Measurements from ENCODE around the gene PPP1CA.
A peak's percentile ranks its signal among the peaks of the same experiment; 100 is the strongest.

Gene PPP1CA

DNA sequence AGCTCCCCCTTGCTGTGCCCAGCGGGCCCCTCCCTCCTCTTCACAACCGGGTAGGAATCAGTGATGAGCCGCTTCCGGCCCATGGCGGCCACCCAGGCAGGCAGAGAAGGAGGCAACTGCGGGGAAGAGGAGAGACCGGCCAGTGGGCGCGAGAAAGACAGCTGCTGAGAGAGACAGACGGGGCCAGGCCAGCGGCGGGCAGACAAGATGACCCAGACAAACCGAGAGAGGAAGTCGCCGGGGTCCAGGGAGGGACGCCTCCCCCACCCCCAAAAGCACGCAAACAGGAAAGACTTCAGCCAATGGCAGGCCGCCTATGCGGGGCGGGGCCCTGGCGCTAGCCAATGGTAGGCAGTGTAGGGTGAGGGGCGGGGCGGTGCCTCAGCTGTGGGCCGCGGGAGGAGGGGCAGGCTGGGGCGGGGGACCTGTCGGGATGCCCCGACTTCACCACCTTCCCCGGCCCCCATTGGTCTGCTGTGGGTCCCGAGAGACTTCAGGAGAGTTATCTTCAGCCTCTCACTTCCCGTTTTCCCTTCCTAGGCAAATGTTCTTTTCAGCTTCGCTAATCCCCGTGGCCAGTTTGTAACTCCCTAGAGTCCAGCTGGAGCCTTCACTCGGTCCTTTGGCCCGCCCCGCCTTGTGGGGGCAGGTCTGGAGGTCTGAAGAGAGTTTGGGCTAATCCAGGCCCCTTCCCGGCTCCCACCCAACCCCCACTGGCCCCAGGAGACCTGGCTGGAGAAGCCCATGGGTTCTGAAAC is 48.2 kb downstream of the PPP1CA start, which contains the start of gene POLD4:
Gene POLD4, minus strand, starts transcription at position 230 of the 758 bp plus-strand sequence. Its CDS starts 147 bp downstream, at position 83.
- TF ChIP-seq SPI1 (IDR thresholded peaks at IDR 0.05; ENCODE audit: borderline replicate concordance, low read depth) (peak; percentile 88), POLR2AphosphoS5 (IDR thresholded peaks at IDR 0.05; ENCODE audit: low read depth) (peak; percentile 83)
- TF ChIP-seq, protein P1, sequence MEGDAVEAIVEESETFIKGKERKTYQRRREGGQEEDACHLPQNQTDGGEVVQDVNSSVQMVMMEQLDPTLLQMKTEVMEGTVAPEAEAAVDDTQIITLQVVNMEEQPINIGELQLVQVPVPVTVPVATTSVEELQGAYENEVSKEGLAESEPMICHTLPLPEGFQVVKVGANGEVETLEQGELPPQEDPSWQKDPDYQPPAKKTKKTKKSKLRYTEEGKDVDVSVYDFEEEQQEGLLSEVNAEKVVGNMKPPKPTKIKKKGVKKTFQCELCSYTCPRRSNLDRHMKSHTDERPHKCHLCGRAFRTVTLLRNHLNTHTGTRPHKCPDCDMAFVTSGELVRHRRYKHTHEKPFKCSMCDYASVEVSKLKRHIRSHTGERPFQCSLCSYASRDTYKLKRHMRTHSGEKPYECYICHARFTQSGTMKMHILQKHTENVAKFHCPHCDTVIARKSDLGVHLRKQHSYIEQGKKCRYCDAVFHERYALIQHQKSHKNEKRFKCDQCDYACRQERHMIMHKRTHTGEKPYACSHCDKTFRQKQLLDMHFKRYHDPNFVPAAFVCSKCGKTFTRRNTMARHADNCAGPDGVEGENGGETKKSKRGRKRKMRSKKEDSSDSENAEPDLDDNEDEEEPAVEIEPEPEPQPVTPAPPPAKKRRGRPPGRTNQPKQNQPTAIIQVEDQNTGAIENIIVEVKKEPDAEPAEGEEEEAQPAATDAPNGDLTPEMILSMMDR (IDR thresholded peaks at IDR 0.05; ENCODE audit: insufficient read depth, low read length): no peak
- TF ChIP-seq, protein P2, sequence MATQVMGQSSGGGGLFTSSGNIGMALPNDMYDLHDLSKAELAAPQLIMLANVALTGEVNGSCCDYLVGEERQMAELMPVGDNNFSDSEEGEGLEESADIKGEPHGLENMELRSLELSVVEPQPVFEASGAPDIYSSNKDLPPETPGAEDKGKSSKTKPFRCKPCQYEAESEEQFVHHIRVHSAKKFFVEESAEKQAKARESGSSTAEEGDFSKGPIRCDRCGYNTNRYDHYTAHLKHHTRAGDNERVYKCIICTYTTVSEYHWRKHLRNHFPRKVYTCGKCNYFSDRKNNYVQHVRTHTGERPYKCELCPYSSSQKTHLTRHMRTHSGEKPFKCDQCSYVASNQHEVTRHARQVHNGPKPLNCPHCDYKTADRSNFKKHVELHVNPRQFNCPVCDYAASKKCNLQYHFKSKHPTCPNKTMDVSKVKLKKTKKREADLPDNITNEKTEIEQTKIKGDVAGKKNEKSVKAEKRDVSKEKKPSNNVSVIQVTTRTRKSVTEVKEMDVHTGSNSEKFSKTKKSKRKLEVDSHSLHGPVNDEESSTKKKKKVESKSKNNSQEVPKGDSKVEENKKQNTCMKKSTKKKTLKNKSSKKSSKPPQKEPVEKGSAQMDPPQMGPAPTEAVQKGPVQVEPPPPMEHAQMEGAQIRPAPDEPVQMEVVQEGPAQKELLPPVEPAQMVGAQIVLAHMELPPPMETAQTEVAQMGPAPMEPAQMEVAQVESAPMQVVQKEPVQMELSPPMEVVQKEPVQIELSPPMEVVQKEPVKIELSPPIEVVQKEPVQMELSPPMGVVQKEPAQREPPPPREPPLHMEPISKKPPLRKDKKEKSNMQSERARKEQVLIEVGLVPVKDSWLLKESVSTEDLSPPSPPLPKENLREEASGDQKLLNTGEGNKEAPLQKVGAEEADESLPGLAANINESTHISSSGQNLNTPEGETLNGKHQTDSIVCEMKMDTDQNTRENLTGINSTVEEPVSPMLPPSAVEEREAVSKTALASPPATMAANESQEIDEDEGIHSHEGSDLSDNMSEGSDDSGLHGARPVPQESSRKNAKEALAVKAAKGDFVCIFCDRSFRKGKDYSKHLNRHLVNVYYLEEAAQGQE (IDR thresholded peaks at IDR 0.05; ENCODE audit: insufficient replicate concordance, low read depth): peak; percentile 20
- peak; percentile 95 to 99 for DNase-seq (ENCODE audit: low read depth in 1 of 2, low spot score in 1 of 2)
- Histone ChIP-seq H3K27me3 (ENCODE audit: insufficient read depth, poor library complexity, severe bottlenecking) (no peaks in the 10 kb centered on the region), H3K4me3 (replicated peaks; ENCODE audit: insufficient read depth, low read length) (peak within 1 kb of the TSS; percentile 62), H3K27ac (replicated peaks) (peak within 1 kb of the TSS; percentile 95)

DNA sequence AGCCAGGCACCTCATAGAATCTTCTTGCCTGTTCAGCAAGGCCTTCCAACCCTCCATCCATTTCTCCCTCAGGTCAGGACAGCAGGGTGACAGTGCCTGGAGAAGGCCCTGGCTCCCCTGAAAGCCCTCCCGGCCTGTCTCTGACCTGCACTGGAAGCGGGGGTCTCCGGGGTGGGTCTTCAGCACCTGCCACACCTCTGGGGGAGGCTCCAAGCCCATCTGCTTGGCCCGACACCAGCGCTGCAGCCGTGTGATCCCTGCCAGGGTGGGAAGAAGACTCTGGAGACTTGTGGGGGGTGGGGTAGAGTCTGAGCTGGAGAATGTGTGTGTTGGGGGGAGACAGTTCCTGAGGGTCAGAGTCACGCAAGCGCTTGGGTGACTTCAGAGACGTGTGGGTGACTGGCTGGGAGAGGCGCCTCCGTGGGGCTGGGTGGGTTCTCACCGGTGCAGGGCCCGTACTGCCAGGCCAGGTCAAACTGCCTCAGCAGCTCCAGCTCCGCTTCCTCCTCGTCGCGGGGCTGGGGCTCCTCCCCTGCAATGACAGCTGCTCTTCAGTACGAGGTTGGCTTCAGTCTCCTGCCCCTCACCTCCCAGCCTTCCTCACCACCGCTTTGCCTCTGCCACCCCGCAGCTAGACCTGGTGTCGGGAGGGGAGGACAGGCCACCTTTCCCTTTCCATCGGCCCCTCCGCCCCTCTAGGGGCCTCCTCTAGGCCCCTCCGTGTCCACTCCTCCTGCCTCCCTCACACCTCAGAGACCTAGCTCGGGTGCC is 48.9 kb downstream of the PPP1CA start:
- peak; percentile 3; the same call in 1 of the 2 replicates for TF ChIP-seq SPI1 (IDR thresholded peaks at IDR 0.05; ENCODE audit: borderline replicate concordance, low read depth)
- no peak for TF ChIP-seq GABPA (IDR thresholded peaks at IDR 0.05; ENCODE audit: low read depth)
- TF ChIP-seq, protein P2 (IDR thresholded peaks at IDR 0.05; ENCODE audit: insufficient replicate concordance, low read depth): no peak
- peak; percentile 46; the same call in 1 of the 2 replicates for TF ChIP-seq POLR2AphosphoS5 (IDR thresholded peaks at IDR 0.05; ENCODE audit: low read depth)
- TF ChIP-seq, protein P1 (IDR thresholded peaks at IDR 0.05; ENCODE audit: insufficient read depth, low read length): no peak
- DNase-seq (ENCODE audit: low read depth in 1 of 2, low spot score in 1 of 2): peak; percentile 66 to 78
- peak overlapping the region; percentile 95 for H3K27ac ChIP-seq (replicated peaks)
- peak overlapping the region; percentile 62 for H3K4me3 ChIP-seq (replicated peaks; ENCODE audit: insufficient read depth, low read length)
- H3K27me3 ChIP-seq (ENCODE audit: insufficient read depth, poor library complexity, severe bottlenecking): no peaks in the 10 kb centered on the region

GRCh38 chr11:67351275-67352005 is 50.2 kb downstream of the PPP1CA start:
- Histone ChIP-seq H3K4me3 (replicated peaks; ENCODE audit: insufficient read depth, low read length) (no peak overlapping the region), H3K27ac (replicated peaks) (no peak overlapping the region), H3K27me3 (ENCODE audit: insufficient read depth, poor library complexity, severe bottlenecking) (no peaks in the 10 kb centered on the region)
- peak; percentile 54 to 65 for DNase-seq (ENCODE audit: low read depth in 1 of 2, low spot score in 1 of 2)
- TF ChIP-seq, protein P1 (IDR thresholded peaks at IDR 0.05; ENCODE audit: insufficient read depth, low read length): peak; percentile 86
- TF ChIP-seq POLR2AphosphoS5 (IDR thresholded peaks at IDR 0.05; ENCODE audit: low read depth): no peak
- TF ChIP-seq GABPA (IDR thresholded peaks at IDR 0.05; ENCODE audit: low read depth): no peak
- no peak for TF ChIP-seq SPI1 (IDR thresholded peaks at IDR 0.05; ENCODE audit: borderline replicate concordance, low read depth)
- TF ChIP-seq, protein P2 (IDR thresholded peaks at IDR 0.05; ENCODE audit: insufficient replicate concordance, low read depth): no peak
